NCI-H2081 (cell line): ENCODE measurements around the gene PIGN.

Experiments
- DNase-seq, 2 experiments: peaks; one replicate each; lab custom pipeline; 2025; lab: John Stamatoyannopoulos, UW

Gene PIGN

GRCh38 chr18:61998957-61999356 lies 187.9 kb downstream of the PIGN start:
- DNase-seq, result no peak

- no peak for DNase-seq
These were observed 188.5 kb downstream of the PIGN start for GRCh38 chr18:61998335-61998734.

- DNase-seq, result no peak
These were observed 191.2 kb downstream of the PIGN start for GRCh38 chr18:61995618-61996017.

- DNase-seq, result no peak
These were observed 193.0 kb downstream of the PIGN start for GRCh38 chr18:61993831-61994230.

- no peak for DNase-seq
These were observed 193.9 kb downstream of the PIGN start for GRCh38 chr18:61992923-61993322.

- DNase-seq, result no peak
These were observed 194.6 kb downstream of the PIGN start for GRCh38 chr18:61992285-61992684.

- DNase-seq, result no peak
These were observed 195.0 kb downstream of the PIGN start for GRCh38 chr18:61991836-61992235.

GRCh38 chr18:61991201-61991600 lies 195.7 kb downstream of the PIGN start:
- DNase-seq, result no peak
